Stimulated activated effector memory CD8-positive, alpha-beta T cell treated with anti-CD3 and anti-CD28 coated beads, Interleukin-12 subunit alpha, Interleukin-12 subunit beta, amount 100 ng/mL, for 72 hours (primary cell): ENCODE data around the gene UMODL1.
A peak's percentile ranks its signal among the peaks of the same experiment; 100 is the strongest.
"Not testable (repeated sequence)": the region's sequence is repeated elsewhere in the genome, so short reads cannot be mapped to it uniquely, and the experiment has no call there.

Source experiments
- ATAC-seq: fragments of 150-1000 bp; cut with Tn5 transposase; 2 replicates; pipeline ENCODE4 v1.10.0; 2021
- DNase-seq, 2 donors: peaks; one replicate each; pipeline ENCODE4 v3.0.0; 2021 to 2022; ENCODE audit warnings: low spot score in 2 of 2
- H3K27ac Mint-ChIP-seq: one replicate; pipeline ENCODE4 v1.8.0; 2022; ENCODE audit warnings: mild to moderate bottlenecking, mixed read lengths
- H3K36me3 Mint-ChIP-seq: one replicate; pipeline ENCODE4 v1.8.0; 2022; ENCODE audit warnings: mild to moderate bottlenecking, mixed read lengths
- H3K4me1 Mint-ChIP-seq: one replicate; pipeline ENCODE4 v1.8.0; 2022; ENCODE audit warnings: mixed read lengths
- H3K4me3 Mint-ChIP-seq: one replicate; pipeline ENCODE4 v1.8.0; 2022; ENCODE audit warnings: mild to moderate bottlenecking, mixed read lengths
- H3K9me3 Mint-ChIP-seq: one replicate; pipeline ENCODE4 v1.8.0; 2022; ENCODE audit warnings: mixed read lengths

Gene UMODL1

DNA sequence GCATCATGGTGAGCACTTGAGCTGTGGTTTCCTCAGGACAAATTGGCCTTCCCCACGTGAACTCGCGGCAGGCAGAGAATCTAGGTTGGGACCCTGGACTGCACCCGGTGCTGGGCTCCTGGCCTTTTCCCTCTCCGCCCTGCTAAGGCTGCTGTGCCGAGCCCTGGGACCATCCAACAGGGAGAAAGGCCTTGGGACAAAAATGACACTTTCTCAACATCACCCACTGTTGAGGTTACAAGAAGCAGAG is 9.2 kb upstream of the UMODL1 start:
- H3K4me3 Mint-ChIP-seq, result peak overlapping the region; percentile 68
- H3K27ac Mint-ChIP-seq, result peak overlapping the region; percentile 64
- H3K36me3 Mint-ChIP-seq, result no peaks in the 10 kb centered on the region
- DNase-seq (no peak), ATAC-seq (no peak)
- H3K9me3 Mint-ChIP-seq, result no peaks in the 10 kb centered on the region
- H3K4me1 Mint-ChIP-seq, result peaks cover 38% of the 10 kb centered on the region

DNA sequence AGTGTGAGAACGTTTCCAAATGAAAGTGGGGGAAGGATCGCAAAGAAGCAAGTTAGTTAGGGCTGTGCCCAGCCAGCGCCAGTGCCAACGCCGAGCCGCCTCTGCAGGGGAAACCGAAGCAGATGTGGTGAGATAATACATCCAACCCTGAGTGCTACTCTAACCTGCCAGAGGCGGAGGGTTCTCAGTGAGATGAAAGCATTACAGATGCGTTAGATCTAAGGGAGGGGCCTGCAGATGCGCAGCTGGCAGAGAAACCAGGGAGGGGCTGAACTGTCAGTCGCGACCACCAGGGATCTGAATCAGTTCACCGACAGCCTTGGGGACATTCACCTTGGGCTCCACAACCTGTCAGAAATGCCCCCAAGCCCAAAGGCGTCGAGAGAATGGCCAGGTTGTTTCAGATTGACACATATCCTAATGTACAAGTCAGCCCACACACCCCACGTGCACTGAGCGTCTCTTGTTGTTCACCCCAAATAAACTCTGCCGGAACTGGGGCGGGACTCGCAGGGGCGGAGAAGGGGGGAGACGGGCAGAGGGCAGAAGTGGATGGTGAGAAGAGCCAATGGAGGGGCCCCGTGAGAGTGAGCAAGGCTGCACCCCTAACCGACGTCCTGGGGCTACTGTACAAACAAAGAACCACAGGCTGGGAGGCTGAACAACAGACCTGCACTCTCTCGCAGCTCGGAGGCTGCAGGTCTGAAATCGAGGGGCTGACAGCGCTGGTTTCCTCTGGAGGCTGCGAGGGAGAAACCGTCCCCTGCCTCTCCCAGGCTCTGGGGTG is 8.7 kb upstream of the UMODL1 start:
- Mint-ChIP-seq H3K36me3 (no peaks in the 10 kb centered on the region), H3K4me3 (peak overlapping the region; percentile 68), H3K27ac (peak overlapping the region; percentile 64), H3K9me3 (no peaks in the 10 kb centered on the region), H3K4me1 (peaks cover 38% of the 10 kb centered on the region)
- ATAC-seq (peak; percentile 79), DNase-seq (peak; percentile 38 to 79)

DNA sequence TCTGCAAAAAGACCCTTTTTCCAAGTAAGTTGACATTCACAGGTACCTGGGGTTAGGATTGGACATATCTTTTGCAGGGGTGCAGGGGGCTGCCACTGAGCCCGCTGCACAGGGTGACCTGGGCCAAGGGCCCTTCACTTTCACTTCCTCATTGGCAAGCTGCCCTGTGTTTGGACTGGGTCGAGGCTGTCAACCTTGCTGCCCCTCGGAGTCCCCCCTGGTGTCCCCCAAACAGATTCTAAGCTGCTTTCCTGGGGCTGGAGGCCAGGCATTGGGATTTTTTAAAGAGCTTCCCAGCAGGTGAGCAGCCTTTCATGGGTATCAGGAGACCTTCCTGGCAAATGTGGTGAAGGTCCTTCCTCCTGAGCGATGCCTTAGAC is 7.9 kb upstream of the UMODL1 start:
- no peak for ATAC-seq

DNA sequence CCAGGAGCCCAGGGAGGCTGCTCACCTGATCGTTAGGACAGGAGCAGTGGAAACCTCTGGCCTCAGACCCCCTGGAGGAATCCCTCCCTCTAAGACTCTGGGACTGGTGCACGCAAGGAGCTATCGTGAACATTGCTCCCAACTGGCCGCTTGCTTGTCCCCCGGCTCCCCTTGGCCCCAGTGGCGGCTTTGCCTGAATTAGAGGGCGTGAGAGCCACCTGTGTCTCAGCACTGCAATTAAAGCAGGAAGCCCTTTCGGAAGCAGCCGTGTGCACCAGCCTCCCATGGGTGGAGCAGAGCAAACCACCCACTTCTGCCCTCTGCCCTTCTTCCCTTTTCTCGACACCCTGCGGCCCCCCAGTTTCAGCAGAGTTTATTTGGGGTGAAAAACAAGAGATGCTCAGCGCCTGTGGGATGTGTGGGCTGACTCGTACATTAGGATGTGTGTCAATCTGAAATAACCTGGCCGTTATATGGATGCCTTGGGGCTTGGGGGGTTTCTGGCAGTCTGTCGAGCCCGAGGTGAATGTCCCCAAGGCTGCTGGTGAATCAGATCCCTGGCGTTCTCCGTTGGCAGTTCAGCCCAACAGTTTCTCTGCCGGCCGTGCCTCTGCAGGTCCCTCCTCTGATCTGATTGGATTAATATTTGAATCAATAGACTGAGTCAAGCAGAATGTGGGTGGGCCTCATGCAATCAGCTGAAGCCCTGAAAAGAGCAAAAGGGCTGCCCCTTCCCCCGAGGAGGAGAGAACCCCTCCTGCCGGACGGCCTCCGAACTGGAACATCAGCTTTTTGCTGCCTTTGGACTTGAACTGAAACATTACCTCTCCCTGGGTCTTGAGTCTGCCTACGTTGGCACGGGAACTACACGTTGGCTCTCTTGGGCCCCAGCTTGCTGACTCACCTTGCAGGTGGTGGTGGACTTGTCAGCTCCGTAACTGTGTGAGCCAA is 7.3 kb upstream of the UMODL1 start:
- Mint-ChIP-seq H3K9me3 (no peaks in the 10 kb centered on the region), H3K4me3 (peak overlapping the region; percentile 68), H3K27ac (peak overlapping the region; percentile 64), H3K4me1 (peaks cover 44% of the 10 kb centered on the region), H3K36me3 (no peaks in the 10 kb centered on the region)
- ATAC-seq (peak; percentile 58), DNase-seq (peak; percentile 8 to 66)

More for the DNA sequence above, 7.9 kb upstream of the UMODL1 start:
- no peaks in the 10 kb centered on the region for H3K36me3 Mint-ChIP-seq
- peak in 1 of 2 donors; percentile 7 for DNase-seq
- peaks cover 38% of the 10 kb centered on the region for H3K4me1 Mint-ChIP-seq
- H3K27ac Mint-ChIP-seq, result peak overlapping the region; percentile 64
- peak overlapping the region; percentile 68 for H3K4me3 Mint-ChIP-seq
- no peaks in the 10 kb centered on the region for H3K9me3 Mint-ChIP-seq

DNA sequence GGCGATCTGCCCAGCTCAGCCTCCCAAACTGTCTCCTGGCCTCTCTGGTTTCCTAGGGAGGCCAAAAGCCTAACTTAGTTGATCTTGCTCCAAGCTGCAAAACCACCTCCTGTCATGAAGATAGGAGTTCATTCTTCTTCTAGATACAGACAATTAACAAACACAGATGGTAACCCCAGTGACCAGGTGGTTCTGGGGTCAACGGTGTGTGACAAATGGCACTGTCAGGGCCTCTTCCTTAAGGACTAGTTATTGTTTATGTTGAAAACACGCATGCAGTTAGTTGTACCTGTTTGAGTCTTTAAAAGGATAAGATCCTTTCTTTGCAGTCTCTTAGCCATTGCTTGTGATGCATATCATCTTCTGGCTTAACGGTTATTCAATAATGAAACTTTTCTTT is 4.6 kb upstream of the UMODL1 start:
- ATAC-seq, result no peak
- no peak overlapping the region for H3K27ac Mint-ChIP-seq
- peaks cover 37% of the 10 kb centered on the region for H3K4me1 Mint-ChIP-seq
- H3K4me3 Mint-ChIP-seq, result no peak overlapping the region
- no peaks in the 10 kb centered on the region for H3K9me3 Mint-ChIP-seq
- no peaks in the 10 kb centered on the region for H3K36me3 Mint-ChIP-seq
- DNase-seq, result no peak

DNA sequence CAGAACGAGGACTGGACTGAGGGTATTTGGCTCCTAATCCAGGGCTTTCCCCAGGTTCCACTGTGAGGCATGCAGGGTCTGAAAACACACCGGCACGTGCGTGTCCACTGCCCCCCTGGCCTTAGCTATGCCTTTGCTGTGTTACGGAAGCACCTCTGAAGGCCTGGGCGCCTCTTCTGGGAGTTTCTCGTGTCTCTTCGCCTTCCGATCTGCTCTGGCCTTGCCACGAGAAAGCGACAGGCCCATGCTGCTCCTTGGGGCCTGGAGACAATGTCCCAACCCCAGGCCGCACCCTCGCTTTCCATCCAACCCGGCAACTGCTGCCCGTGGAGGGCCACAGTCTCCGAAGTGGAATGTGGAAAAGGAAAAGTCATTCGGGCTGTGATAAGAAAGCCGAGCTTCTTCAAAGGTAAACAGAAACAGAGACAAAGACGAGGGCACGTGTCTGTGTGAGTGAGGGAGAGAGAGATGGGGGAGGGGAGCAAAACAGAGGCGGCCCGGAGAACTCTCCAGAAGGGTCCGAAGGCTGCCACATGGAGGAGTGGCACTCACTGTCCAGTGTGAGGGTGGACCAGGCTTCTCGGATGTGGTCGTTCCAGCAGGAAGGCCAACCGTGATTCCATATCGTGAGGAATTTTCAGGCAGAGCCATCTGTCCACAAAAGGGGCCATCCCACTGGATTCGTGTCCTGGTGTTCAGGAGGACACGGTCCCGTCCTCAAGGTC is 3.4 kb upstream of the UMODL1 start:
- no peak for ATAC-seq
- Mint-ChIP-seq H3K36me3 (no peaks in the 10 kb centered on the region), H3K4me3 (no peak overlapping the region), H3K9me3 (no peaks in the 10 kb centered on the region), H3K27ac (no peak overlapping the region), H3K4me1 (peaks cover 25% of the 10 kb centered on the region)
- DNase-seq, result no peak

DNA sequence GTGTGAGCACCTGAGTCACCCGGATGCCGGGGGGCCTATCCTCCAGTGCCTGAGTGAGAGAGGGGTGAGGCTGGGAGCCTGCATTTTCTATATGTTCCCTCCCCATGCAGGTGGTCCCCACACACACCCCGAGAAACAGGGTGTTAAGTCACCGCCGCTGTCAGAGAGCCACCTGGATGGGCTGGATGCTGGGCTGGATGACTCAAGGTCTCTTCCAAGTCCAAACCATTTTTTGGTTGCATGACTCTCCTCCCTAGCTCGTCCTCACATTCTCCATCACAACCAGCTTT is 2.9 kb upstream of the UMODL1 start:
- H3K36me3 Mint-ChIP-seq, result no peaks in the 10 kb centered on the region
- peaks cover 20% of the 10 kb centered on the region for H3K4me1 Mint-ChIP-seq
- ATAC-seq, result no peak
- no peaks in the 10 kb centered on the region for H3K9me3 Mint-ChIP-seq
- no peak for DNase-seq
- H3K4me3 Mint-ChIP-seq, result no peak overlapping the region
- H3K27ac Mint-ChIP-seq, result no peak overlapping the region

DNA sequence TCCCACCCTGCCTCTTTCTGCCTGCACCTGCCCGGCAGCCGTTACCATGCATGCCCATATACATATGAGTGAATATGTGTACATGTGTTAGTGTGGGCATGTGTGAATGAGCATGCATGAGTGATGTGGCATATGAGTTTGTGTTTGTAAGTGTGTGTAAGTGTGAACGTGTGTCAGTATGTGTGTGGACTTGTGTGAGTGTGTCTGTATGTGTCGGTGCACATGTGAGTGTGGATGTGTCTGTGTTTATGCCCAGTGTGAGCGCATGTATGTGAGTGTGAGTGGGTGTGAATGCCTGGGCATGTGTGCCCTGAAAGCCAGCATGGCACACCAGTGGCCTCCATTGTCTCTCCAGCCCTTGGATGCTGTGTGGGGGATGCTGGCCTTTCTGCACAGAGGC is 2.5 kb upstream of the UMODL1 start:
- Mint-ChIP-seq H3K4me1 (peaks cover 16% of the 10 kb centered on the region), H3K27ac (no peak overlapping the region), H3K4me3 (no peak overlapping the region)

DNA sequence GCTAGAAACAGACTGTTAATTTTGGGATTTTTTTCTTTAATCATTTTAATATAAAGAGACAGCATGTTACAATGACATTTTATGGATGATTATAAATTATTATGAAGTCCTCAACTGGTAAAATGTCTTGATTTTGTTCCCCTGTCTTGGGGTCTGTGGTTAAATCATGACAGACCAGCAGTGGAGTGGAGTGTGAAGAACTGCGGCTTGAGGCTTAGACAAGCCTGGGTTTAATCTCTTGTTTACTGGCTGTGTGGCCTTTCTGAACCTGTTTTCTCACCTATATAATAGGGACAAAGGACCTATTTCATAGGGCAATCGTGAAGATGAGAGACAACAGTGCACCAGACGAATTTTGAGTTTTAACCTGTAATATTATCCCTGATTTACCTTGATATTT is 1.8 kb upstream of the UMODL1 start:
- Mint-ChIP-seq H3K36me3 (no peaks in the 10 kb centered on the region), H3K27ac (no peak overlapping the region), H3K9me3 (no peaks in the 10 kb centered on the region), H3K4me1 (peaks cover 8% of the 10 kb centered on the region), H3K4me3 (no peak overlapping the region)
- ATAC-seq (peak; percentile 36), DNase-seq (no peak)

More for the DNA sequence above, 2.5 kb upstream of the UMODL1 start:
- Mint-ChIP-seq H3K36me3 (no peaks in the 10 kb centered on the region), H3K9me3 (no peaks in the 10 kb centered on the region)
- no peak for ATAC-seq
- no peak for DNase-seq

DNA sequence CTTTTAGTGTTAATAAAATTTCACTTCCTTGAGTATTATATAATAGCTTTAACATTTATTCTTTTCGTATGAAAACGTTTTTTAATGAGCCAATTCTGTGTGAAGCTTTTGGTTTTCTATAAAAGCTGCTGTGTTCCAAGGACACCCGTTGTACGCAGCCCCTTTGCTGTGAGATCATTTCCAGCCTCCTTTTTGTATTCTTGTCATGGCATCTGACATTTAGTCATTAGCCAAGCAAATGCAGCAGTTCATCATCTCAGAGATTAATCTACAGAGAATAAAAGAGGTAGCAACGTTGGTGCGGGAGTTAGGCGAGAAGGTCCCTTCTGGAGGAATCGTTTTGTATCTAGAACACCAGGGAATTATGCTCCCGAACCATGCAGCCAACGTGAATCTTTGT is 1.3 kb upstream of the UMODL1 start:
- H3K4me3 Mint-ChIP-seq, result no peak overlapping the region
- peaks cover 6% of the 10 kb centered on the region for H3K4me1 Mint-ChIP-seq
- H3K36me3 Mint-ChIP-seq, result no peaks in the 10 kb centered on the region
- H3K27ac Mint-ChIP-seq, result no peak overlapping the region
- H3K9me3 Mint-ChIP-seq, result no peaks in the 10 kb centered on the region
- no peak for DNase-seq
- no peak for ATAC-seq

DNA sequence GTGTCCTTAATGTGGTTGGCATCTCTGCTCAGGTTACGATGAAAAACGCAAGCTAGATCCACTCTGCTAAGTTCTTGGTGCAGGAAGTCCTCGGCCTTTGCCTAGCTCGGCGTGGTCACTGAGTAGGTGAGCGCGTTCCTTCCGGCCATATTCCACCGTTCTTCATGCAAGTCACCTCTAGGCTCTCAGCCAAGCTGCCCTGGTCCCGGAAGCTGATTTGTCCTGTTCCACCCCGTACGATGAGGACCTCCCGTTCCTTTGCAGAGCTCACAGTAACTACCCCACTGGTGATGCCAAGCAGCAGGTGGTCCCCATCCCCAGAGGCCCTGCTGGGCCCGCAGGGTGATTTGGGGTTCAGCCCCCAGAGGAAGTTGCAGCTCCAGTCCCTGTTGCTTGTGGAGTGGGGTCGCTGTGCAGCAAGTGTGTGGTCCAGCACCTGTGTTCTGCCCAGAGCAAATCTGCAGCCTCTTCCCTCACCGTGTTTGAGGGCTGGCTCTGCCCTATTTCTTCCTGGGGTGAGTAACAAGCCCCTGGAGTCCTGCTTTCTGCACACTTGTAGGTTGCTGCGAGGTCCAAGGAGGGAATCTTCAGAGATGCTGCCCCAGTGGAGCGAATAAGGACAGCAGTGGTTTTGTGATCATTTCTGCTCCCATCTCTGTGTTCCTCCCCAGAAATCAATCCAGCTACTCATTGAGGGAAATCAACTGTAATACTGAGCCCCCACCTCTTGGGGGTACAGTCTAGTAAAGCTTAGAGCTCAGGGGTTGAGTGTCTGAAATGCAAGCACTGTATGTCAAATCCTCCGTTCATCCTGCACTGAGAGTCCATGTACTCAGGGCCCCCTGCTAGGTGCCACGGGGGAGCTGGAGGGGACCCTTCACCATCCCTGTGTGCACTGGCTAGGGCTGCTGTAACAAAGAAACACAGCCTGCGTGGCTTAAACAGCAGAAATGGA is 2.3 kb downstream of the UMODL1 start:
- ATAC-seq, result no peak
- peaks cover 20% of the 10 kb centered on the region for H3K4me1 Mint-ChIP-seq
- no peak for DNase-seq
- H3K9me3 Mint-ChIP-seq, result no peaks in the 10 kb centered on the region
- no peak overlapping the region for H3K27ac Mint-ChIP-seq
- H3K4me3 Mint-ChIP-seq, result no peak overlapping the region
- no peaks in the 10 kb centered on the region for H3K36me3 Mint-ChIP-seq

DNA sequence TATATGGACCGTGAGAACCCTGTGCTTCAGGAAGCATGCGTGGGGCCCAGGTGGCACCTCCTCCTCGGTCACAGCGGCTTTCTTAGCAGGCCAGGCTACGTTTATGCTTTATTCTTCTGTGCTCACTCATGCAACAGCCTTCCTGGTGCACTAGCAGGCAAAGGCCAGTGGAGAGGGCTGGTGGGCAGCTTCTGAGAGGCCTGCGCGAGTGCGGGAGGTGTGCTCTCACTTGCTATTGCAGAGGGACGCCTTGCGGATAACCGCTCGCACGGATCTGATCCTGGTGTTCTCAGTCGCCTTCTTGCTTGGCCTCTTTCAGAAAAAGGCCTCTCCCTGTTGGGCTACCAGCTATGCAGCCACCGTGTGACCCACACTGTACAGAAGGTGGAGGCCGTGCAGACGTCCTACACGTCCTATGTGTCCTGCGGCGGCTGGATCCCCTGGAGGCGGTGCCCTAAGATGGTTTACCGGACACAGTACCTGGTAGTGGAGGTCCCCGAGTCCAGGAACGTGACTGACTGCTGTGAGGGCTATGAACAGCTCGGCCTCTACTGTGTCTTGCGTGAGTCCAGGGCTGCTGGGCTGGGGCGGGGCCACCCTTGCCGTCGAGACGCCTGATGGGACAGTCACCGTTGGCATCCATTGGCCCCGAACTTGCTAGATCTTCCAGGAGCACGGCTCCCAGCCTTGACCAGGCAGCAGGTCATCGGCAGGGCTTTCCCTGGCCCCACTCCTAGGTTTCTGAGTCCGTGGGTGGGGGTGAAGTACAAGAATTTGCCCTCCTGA is 4.8 kb downstream of the UMODL1 start:
- Mint-ChIP-seq H3K4me3 (no peak overlapping the region), H3K27ac (no peak overlapping the region), H3K36me3 (no peaks in the 10 kb centered on the region), H3K4me1 (peaks cover 16% of the 10 kb centered on the region), H3K9me3 (no peaks in the 10 kb centered on the region)
- no peak for ATAC-seq
- no peak for DNase-seq

DNA sequence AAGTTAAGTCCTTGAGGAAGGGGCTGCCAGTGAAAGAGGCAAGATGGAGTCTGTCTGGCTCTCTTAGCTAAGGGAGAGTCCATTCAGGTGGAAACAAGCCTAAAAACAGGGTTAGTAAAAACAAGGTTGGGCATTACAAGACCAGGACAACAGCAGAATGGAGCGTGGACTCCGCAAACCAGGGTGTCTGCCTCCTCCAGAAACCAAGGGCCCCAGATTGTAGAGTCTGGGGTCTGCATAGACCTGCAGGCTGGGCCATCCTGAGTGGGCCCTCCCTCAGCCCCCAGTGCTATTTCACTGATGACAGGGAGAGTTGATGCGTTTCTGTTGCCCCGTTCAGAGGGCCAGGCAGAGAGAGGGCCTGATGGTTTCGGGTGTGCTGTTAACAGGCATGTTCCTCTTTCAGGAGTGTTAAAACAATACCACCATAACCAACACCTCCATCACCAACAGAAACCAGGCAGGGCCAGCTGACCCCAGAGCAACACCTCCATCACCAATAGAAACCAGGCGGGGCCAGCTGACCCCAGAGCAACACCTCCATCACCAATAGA is 6.6 kb downstream of the UMODL1 start:
- H3K27ac Mint-ChIP-seq, result not testable (repeated sequence)

More for the DNA sequence above, 6.6 kb downstream of the UMODL1 start:
- H3K9me3 Mint-ChIP-seq, H3K36me3 Mint-ChIP-seq, H3K4me3 Mint-ChIP-seq, DNase-seq: not testable (repeated sequence)
- ATAC-seq, result peak; percentile 70
- H3K4me1 Mint-ChIP-seq, result peaks cover 16% of the 10 kb centered on the region
